Activated B cell treated with CpG ODN at 0.5 μM for 24 hours (primary cell): Measurements from ENCODE around the gene SELENOV. TPM values are rescaled to one million over a fixed set of nuclear protein-coding genes. Genes with fewer than 3 reads are reported as not detected.

Experiments used
- ATAC-seq: fragments of 200-7000 bp; cut with Tn5 transposase; one replicate; pipeline ENCODE4 v1.10.0; 2021; ENCODE audit warnings: low read depth, mild to moderate bottlenecking, moderate library complexity
- CTCF ChIA-PET: fragments of 350-600 bp; sonication (Branson Sonifier 250); formaldehyde crosslinking; loops from one replicate; lab custom pipeline; 2021; ENCODE audit warnings: antibody characterized with exemption; lab: Charles Lee
- POLR2A ChIA-PET: fragments of 350-600 bp; sonication (Branson Sonifier 250); formaldehyde crosslinking; loops from one replicate; lab custom pipeline; 2021; ENCODE audit warnings: antibody characterized with exemption; lab: Charles Lee
- DNase-seq: peaks from one replicate; pipeline ENCODE4 v3.0.0; 2022
- H3K27ac Mint-ChIP-seq: one replicate; pipeline ENCODE4 v1.8.0; 2020; ENCODE audit warnings: mixed read lengths
- H3K27me3 Mint-ChIP-seq: one replicate; pipeline ENCODE4 v1.8.0; 2021; ENCODE audit warnings: mixed read lengths
- H3K36me3 Mint-ChIP-seq: one replicate; pipeline ENCODE4 v1.8.0; 2021; ENCODE audit warnings: low read depth, mixed read lengths
- H3K4me1 Mint-ChIP-seq: one replicate; pipeline ENCODE4 v1.8.0; 2021; ENCODE audit warnings: mixed read lengths
- H3K4me3 Mint-ChIP-seq: one replicate; pipeline ENCODE4 v1.8.0; 2020; ENCODE audit warnings: mild to moderate bottlenecking, mixed read lengths
- H3K9me3 Mint-ChIP-seq: one replicate; pipeline ENCODE4 v1.8.0; 2020; ENCODE audit warnings: mixed read lengths
- intact Hi-C: fragments of 100-400 bp; cut with micrococcal nuclease; formaldehyde crosslinking; loops from one replicate; pipeline ENCODE4 v1.15.1; 2024
- total RNA-seq: library from RNA; stranded (reverse); gene quantifications from 2 replicates; pipeline ENCODE4 v1.2.3, GENCODE V29; 2022
- TF ChIP-seq, protein P1 (sequence below): fragments of 200-600 bp; IDR thresholded peaks from one replicate; pipeline ENCODE4 v1.8.0; 2022; ENCODE audit warnings: antibody characterized with exemption, mild to moderate bottlenecking

The SELENOV gene
- total RNA-seq, 1 donor from 2014 or later: not detected

DNA sequence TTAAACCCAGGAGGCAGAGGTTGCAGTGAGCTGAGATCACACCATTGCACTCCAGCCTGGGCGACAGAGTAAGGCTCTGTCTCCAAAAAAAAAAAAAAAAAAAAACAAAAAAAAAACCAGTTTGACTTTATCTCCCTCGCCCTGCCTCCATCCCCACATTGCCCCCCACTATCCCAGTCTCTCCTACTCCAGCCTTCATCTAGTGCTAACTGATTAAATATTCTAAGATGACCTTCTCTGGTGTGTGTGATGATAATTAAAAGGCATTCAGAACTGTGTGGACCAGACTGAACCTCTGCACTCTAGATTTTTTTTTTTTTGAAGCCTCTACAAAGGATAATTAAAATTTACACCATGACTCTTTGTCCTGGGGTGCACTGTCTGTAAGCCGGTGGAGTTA lies 22.2 kb upstream of the SELENOV start:
- Mint-ChIP-seq H3K27ac (no peak overlapping the region), H3K9me3 (no peaks in the 10 kb centered on the region), H3K27me3 (no peaks in the 10 kb centered on the region), H3K4me1 (peaks cover 2% of the 10 kb centered on the region), H3K4me3 (no peak overlapping the region), H3K36me3 (peaks cover 40% of the 10 kb centered on the region)
- ChIA-PET POLR2A (interaction anchor here (0.6 kb wide), 1 partner anchor 302 kb away, joined by 9 read pairs; no protein-coding TSS in a partner anchor), CTCF (no interaction called here)
- intact Hi-C loops: no loop called here
- ATAC-seq (no peak), DNase-seq (no peak)
- TF ChIP-seq, protein P1, sequence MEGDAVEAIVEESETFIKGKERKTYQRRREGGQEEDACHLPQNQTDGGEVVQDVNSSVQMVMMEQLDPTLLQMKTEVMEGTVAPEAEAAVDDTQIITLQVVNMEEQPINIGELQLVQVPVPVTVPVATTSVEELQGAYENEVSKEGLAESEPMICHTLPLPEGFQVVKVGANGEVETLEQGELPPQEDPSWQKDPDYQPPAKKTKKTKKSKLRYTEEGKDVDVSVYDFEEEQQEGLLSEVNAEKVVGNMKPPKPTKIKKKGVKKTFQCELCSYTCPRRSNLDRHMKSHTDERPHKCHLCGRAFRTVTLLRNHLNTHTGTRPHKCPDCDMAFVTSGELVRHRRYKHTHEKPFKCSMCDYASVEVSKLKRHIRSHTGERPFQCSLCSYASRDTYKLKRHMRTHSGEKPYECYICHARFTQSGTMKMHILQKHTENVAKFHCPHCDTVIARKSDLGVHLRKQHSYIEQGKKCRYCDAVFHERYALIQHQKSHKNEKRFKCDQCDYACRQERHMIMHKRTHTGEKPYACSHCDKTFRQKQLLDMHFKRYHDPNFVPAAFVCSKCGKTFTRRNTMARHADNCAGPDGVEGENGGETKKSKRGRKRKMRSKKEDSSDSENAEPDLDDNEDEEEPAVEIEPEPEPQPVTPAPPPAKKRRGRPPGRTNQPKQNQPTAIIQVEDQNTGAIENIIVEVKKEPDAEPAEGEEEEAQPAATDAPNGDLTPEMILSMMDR: no peak

DNA sequence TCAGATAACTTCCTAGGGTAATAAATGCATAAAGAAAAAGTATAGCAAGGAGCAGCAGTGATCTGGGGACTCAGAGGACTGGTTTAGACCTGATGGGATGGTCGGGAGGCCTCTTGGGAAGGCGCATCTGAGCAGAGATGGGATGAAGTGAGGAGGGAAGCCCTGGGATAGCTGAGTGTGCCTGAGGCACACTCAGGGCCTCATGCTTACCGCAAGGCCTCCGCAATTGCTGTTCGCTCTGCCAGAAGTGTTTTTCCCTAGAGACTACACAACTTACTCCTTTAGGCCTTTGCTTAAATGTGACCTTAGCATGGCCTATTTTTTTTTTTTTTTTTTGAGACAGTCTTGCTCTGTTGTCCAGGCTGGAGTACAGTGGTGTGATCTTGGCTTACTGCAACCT lies 20.3 kb upstream of the SELENOV start:
- Mint-ChIP-seq H3K4me1 (peaks cover 17% of the 10 kb centered on the region), H3K9me3 (no peaks in the 10 kb centered on the region), H3K36me3 (peaks cover 22% of the 10 kb centered on the region), H3K27me3 (peaks cover 11% of the 10 kb centered on the region), H3K4me3 (no peak overlapping the region), H3K27ac (no peak overlapping the region)
- TF ChIP-seq, protein P1: no peak
- ChIA-PET POLR2A (no interaction called here), CTCF (no interaction called here)
- intact Hi-C loops: no loop called here
- DNase-seq: no peak
- ATAC-seq: no peak

DNA sequence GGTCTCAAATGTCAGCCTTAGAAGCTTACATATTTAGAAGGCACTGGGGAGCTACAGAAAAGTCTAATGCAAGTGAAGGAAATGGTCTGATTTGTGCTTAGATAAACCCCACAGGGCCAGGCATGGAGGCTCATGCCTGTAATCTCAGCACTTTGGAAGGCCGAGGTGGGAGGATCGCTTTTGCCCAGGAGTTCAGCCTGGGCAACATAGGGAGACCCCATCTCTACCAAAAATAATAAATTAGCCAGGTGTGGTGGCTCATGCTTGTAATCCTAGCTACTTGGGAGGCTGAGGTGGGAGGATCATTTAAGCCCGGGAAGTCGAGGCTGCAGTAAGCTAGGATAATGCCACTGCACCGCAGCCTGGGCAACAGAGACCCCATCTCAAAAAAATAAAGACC lies 18.9 kb upstream of the SELENOV start:
- no peaks in the 10 kb centered on the region for H3K9me3 Mint-ChIP-seq
- H3K27ac Mint-ChIP-seq: no peak overlapping the region
- peaks cover 20% of the 10 kb centered on the region for H3K27me3 Mint-ChIP-seq
- intact Hi-C loops: no loop called here
- ChIA-PET CTCF (interaction anchor here (1.0 kb wide), 1 partner anchor 9 kb away, joined by 3 read pairs; no protein-coding TSS in a partner anchor), POLR2A (no interaction called here)
- peak overlapping the region; percentile 12 for H3K4me3 Mint-ChIP-seq
- peaks cover 13% of the 10 kb centered on the region for H3K36me3 Mint-ChIP-seq
- peaks cover 23% of the 10 kb centered on the region for H3K4me1 Mint-ChIP-seq
- ATAC-seq (no peak), DNase-seq (no peak)
- TF ChIP-seq, protein P1: no peak

DNA sequence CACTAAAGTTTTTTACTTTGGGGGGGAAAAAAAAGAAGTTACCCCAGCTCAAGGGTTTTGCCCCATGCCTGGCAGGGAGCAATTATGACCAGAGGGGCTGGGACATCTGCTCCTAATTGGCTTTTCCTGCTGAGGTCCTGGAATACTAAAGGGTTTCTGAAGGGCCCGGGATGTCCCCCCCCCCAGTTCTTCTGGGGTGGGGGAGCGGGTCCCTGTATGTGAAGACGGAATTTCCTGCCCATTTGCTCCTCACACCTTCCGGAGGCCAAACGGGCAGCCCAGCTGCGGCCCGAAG lies 17.3 kb upstream of the SELENOV start:
- POLR2A ChIA-PET: interaction anchor here (0.8 to 1.4 kb wide), 5 partner anchors 52 to 106 kb away, joined by 3 to 6 read pairs (median 3); partner anchors contain the start of genes MED29, RPS16, SUPT5H and ZFP36
- Mint-ChIP-seq H3K9me3 (no peaks in the 10 kb centered on the region), H3K27me3 (peaks cover 22% of the 10 kb centered on the region), H3K27ac (no peak overlapping the region), H3K4me1 (peaks cover 23% of the 10 kb centered on the region), H3K4me3 (no peak overlapping the region), H3K36me3 (peaks cover 2% of the 10 kb centered on the region)
- CTCF ChIA-PET: interaction anchor here (0.7 to 1.2 kb wide), 5 partner anchors 22 to 108 kb away, joined by 3 to 4 read pairs (median 3); no protein-coding TSS in a partner anchor
- intact Hi-C loops: no loop called here
- DNase-seq (no peak), ATAC-seq (no peak)
- TF ChIP-seq, protein P1: no peak

DNA sequence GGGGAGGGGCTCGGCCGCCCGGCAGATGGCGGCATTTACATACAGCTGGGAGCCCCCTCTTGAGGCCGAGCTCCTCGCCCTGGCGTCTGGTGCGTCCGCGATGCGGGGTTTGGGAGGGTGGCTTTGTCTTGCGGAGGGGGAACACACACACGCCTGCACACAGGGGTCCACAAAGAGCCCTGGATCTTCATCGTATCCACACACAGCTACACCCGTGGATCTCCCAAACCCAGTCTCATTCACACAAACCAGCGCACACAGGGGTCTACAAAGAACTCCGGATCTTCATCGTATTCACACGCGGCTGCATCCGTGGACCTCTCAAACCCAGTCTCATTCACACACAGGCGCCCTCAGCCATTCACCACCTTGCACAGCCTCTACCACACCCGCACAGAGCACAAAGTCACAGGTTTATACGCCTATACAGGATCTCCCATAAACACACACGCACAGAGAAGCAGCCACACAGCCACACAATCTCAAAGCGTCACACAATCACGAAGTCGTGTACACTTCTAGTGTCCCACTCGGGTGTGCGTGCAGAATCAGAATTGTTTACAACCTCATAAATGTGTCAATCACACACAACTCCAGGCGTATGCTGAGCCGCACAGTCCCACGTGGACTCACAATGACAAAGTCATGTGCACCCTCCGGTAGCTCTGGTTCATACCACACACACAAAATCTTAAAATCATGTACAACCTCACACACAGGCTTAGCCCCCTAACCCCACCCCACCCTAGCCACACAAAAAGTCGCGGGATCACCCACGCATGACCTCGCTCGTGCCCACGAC lies 16.7 kb upstream of the SELENOV start:
- ChIA-PET CTCF (interaction anchor here (0.7 to 1.2 kb wide), 6 partner anchors 22 to 108 kb away, joined by 3 to 4 read pairs (median 3); no protein-coding TSS in a partner anchor), POLR2A (interaction anchor here (0.7 to 1.4 kb wide), 10 partner anchors 16 to 107 kb away, joined by 3 to 7 read pairs (median 3); partner anchors contain the start of genes MED29, RPS16, SUPT5H and ZFP36)
- ATAC-seq: peak; percentile 42
- DNase-seq: no peak
- Mint-ChIP-seq H3K4me1 (peaks cover 25% of the 10 kb centered on the region), H3K36me3 (no peaks in the 10 kb centered on the region), H3K4me3 (peak overlapping the region; percentile 78), H3K27me3 (peaks cover 22% of the 10 kb centered on the region), H3K27ac (no peak overlapping the region), H3K9me3 (no peaks in the 10 kb centered on the region)
- intact Hi-C loops: loop anchor here (2.0 kb wide), 2 partner anchors 17 to 53 kb away; partner anchors contain the start of genes SUPT5H and TIMM50
- TF ChIP-seq, protein P1: no peak
